Uterus (tissue), 4 donors: Measurements from ENCODE around the gene ADAMTS18. TPM values are rescaled to one million over a fixed set of nuclear protein-coding genes. Genes with fewer than 3 reads are reported as not detected.
A peak's percentile ranks its signal among the peaks of the same experiment; 100 is the strongest.

ENCODE experiments used
- DNase-seq, 2 donors: peaks; one replicate each; pipeline ENCODE4 v3.0.0-alpha.2; 2019 to 2020
- H3K27ac ChIP-seq, 2 donors: fragments of 200-600 bp; sonication (generic); 1 replicate in 1 of 2; 2 replicates in 1 of 2; pipeline ENCODE4 v1.5.1; 2016 to 2018
- H3K27me3 ChIP-seq, 2 donors: fragments of 200-600 bp; sonication (generic); one replicate each; pipeline ENCODE4 v1.5.1; 2018 to 2019; ENCODE audit warnings: control low read depth in 1 of 2
- H3K36me3 ChIP-seq, 2 donors: fragments of 200-600 bp; sonication (generic); one replicate each; pipeline ENCODE4 v1.5.1; 2019; ENCODE audit warnings: control low read depth in 1 of 2
- H3K4me1 ChIP-seq, 2 donors: fragments of 200-600 bp; sonication (generic); one replicate each; pipeline ENCODE4 v1.5.1; 2018 to 2019; ENCODE audit warnings: control low read depth in 1 of 2
- H3K4me3 ChIP-seq, 2 donors: fragments of 200-600 bp; sonication (generic); 1 replicate in 1 of 2; 2 replicates in 1 of 2; pipeline ENCODE4 v1.5.1; 2018 to 2019; ENCODE audit warnings: mild to moderate bottlenecking in 1 of 2
- H3K9me3 ChIP-seq, 2 donors: fragments of 200-600 bp; sonication (generic); one replicate each; pipeline ENCODE4 v1.5.1; 2019; ENCODE audit warnings: control low read depth in 1 of 2
- CTCF ChIP-seq, 4 experiments: fragments of 200-600 bp in 2 of 4; fragments of 450-650 bp in 2 of 4; sonication (generic) in 2 of 4; IDR thresholded peaks; one replicate each; pipeline ENCODE4 v1.5.1; 2016 to 2019; ENCODE audit warnings: antibody characterized with exemption in 4 of 4, mild to moderate bottlenecking in 2 of 4, moderate library complexity in 1 of 4
- POLR2A ChIP-seq, 2 donors: fragments of 450-650 bp; IDR thresholded peaks; one replicate each; pipeline ENCODE4 v1.6.1; 2016; ENCODE audit warnings: antibody characterized with exemption in 2 of 2, mild to moderate bottlenecking in 1 of 2, moderate library complexity in 1 of 2
- intact Hi-C: fragments of 100-400 bp; cut with DNase I; formaldehyde crosslinking; loops from one replicate; pipeline ENCODE4 v1.15.1; 2023; ENCODE audit warnings: low total_unique reads
- total RNA-seq, 4 donors: library from RNA; depleted of rRNA in 3 of 4; stranded (reverse); fragments of >200 nt in 3 of 4; gene quantifications; one replicate each; pipeline versions ENCODE4 v1.1.0 to v1.2.4, GENCODE V29; 2014 to 2023
- donor health status: DM: yes; HTN: yes; CAD: no.

ADAMTS18 gene
- total RNA-seq = 1 to 10 TPM in 2 of 4 donors, not detected in 2; 3.5 to 5.3 TPM

DNA sequence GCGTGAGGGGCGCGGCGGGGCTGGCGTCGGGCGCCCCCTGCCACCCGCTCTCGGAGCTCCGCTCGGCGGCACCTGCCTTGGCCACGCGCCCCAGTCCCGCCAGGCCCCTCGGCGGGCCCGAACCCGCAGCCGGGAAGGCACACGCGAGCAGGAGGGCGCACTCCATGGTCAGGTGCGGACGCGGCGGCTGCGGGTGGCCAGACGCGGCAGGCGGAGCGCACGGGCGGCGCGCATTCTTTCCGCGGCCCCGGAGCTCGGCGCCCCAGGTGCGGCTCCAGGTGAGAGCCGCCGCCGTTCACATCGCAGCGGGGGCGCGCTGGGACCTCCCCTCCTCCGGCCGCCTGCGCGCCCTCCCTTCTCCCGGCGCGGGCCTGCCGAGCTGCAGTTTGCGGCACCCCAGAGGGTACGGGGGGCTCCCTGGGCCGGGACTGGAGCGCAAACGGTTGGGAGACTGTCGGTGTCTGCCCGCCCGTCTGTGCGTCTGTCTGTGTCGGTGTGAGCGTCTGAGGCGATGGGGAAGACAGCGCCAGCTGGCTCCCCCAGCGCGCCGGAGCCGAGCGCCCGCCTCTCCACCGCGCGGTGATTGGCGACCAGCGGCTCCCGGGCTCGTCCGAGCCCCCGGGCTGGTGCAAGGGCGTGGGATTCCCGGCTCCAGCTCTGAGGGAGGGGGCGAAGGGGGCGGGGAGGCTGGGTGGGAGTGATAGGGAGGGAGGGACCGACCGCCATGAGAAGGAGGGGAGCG, at the start of gene ADAMTS18:
TSS of gene ADAMTS18 (minus strand) at position 505 of the 742 bp plus-strand sequence. CDS start at position 166, 339 bp downstream.
- Histone ChIP-seq H3K4me3 (peak within 1 kb of the TSS; percentile 12 to 23), H3K9me3 (no peaks in the 10 kb centered on the region), H3K27me3 (no peaks in the 10 kb centered on the region), H3K4me1 (no peaks in the 10 kb centered on the region), H3K27ac (no peak within 1 kb of the TSS), H3K36me3 (no peaks in the 10 kb centered on the region)
- intact Hi-C loops = no loop called here
- no peak for TF ChIP-seq CTCF (IDR thresholded peaks at IDR 0.05)
- no peak for DNase-seq

GRCh38 chr16:77480681-77481315, 46.0 kb upstream of the ADAMTS18 start:
- Histone ChIP-seq H3K4me1 (no peaks in the 10 kb centered on the region), H3K27me3 (no peaks in the 10 kb centered on the region), H3K9me3 (no peaks in the 10 kb centered on the region), H3K36me3 (no peaks in the 10 kb centered on the region), H3K27ac (no peak overlapping the region), H3K4me3 (no peak overlapping the region)
- intact Hi-C loops = no loop called here
- DNase-seq = no peak
- no peak for TF ChIP-seq CTCF (IDR thresholded peaks at IDR 0.05)
- TF ChIP-seq POLR2A (IDR thresholded peaks at IDR 0.05) = no peak

DNA sequence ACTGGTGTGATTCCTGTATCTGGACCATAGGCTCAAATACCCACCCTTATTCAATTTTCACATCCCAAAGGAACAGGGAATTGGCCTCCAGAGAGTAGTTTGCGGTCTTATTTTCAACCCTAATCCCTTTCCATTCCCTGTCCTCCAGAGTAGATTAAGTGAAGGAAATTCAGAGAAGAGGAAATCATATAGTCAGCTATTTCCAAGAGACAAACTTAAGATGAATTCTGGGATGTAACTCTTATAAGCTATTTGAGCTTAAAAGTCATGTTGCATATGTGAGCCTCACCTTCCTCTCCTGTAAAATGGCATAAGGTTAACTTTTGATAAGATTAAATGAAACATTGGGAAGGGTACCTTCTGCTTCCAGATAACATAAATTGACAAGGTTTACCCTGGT, 37.4 kb upstream of the ADAMTS18 start:
- TF ChIP-seq POLR2A (IDR thresholded peaks at IDR 0.05) = no peak
- TF ChIP-seq CTCF (IDR thresholded peaks at IDR 0.05) = no peak
- intact Hi-C loops = no loop called here
- Histone ChIP-seq H3K4me1 (peaks cover 8 to 9% of the 10 kb centered on the region in 2 donors), H3K4me3 (no peak overlapping the region), H3K9me3 (no peaks in the 10 kb centered on the region), H3K36me3 (no peaks in the 10 kb centered on the region), H3K27me3 (no peaks in the 10 kb centered on the region), H3K27ac (no peak overlapping the region)
- DNase-seq = no peak

- DNase-seq = peak in 1 of 2 donors; percentile 30
- Histone ChIP-seq H3K9me3 (no peaks in the 10 kb centered on the region), H3K4me1 (peaks cover 8 to 9% of the 10 kb centered on the region in 2 donors), H3K27ac (peak overlapping the region in 1 of 2 donors; percentile 2), H3K27me3 (no peaks in the 10 kb centered on the region), H3K36me3 (no peaks in the 10 kb centered on the region), H3K4me3 (no peak overlapping the region)
- no peak for TF ChIP-seq CTCF (IDR thresholded peaks at IDR 0.05)
- intact Hi-C loops = no loop called here
Observed at GRCh38 chr16:77470851-77471250, 36.0 kb upstream of the ADAMTS18 start.

- Histone ChIP-seq H3K36me3 (no peaks in the 10 kb centered on the region), H3K4me1 (peaks cover 8 to 9% of the 10 kb centered on the region in 2 donors), H3K9me3 (no peaks in the 10 kb centered on the region), H3K4me3 (no peak overlapping the region), H3K27ac (no peak overlapping the region), H3K27me3 (no peaks in the 10 kb centered on the region)
- no peak for DNase-seq
- intact Hi-C loops = no loop called here
- TF ChIP-seq POLR2A (IDR thresholded peaks at IDR 0.05) (no peak), CTCF (IDR thresholded peaks at IDR 0.05) (no peak)
Observed at GRCh38 chr16:77469634-77470033, 34.8 kb upstream of the ADAMTS18 start.
